ENCODE data around the gene GADD45A.
A peak's percentile ranks its signal among the peaks of the same experiment; 100 is the strongest.

The GADD45A gene

DNA sequence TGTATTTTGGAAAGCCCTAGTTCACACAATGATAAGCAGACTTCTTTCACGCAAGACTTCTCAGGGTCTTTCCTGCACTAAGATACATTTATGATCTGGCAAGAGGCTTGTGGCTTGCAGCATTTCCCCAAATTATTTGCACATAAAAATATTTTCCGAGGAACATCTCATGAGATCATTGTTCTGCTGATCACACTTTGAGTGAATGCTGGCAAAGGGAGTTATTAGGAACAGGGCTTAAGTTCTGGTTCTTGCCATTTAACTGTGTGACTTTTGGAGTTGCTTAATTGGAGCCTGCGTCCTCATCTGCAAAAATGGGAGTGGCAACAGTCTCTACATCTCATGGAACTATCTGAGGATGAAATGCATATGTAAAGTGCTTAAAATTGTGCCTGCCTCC is 50.2 kb downstream of the GADD45A start:
- POLR2A ChIA-PET: no interaction called here
- CTCF ChIA-PET: interaction anchor here (0.6 kb wide), 1 partner anchor 707 kb away, joined by 5 read pairs; no protein-coding TSS in a partner anchor

DNA sequence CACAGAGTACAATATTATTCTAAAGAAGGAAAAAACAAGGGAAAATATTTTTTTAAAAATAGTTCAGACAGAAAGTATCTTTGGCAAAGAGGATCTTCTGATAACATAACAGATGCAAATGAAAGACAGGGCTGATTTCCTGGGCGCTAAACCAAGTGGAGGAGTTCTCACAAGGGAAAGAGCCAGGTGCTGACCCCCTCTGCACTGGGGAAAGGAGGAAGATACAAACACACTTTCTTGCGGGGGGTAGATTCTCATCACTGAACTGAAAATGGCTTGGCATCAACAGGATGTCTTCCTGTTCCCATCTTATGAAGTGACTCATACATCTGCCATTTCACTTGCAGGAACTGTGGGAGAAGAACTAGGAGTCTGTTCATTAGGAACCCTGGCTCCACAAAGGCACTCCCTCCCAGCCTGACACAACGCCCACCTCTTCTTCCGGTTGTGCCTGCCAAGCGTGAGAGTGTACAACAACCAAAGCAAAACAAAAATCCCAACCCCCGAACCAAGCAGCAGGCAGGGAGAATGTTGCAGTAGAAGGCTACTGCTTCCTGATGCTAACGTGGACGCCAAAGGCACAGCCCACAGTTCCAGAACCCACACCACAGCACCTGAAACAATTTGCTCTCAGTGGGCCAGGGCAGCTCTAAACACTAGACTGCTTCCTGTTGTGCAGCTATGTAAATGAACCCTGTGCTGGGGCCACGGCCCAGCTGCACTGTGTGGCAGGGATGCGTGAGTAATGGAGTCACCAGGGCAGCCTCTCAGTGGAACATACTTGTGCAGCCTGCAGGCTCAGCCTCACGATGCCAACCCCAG is 51.0 kb downstream of the GADD45A start:
- Histone ChIP-seq H3K36me3 (ENCODE audit: control insufficient read depth in 2 of 2, insufficient read depth in 1 of 2, low read length in 2 of 2) (no peaks in the 10 kb centered on the region), H3K4me3 (ENCODE audit: low read depth, low read length) (no peak overlapping the region), H3K9me3 (ENCODE audit: control insufficient read depth, insufficient read depth, low read depth, low read length) (no peaks in the 10 kb centered on the region), H3K27ac (ENCODE audit: extremely low read depth, low read depth, low read length) (no peak overlapping the region), H3K4me1 (ENCODE audit: control insufficient read depth, insufficient read depth, low read length) (peaks cover 5% of the 10 kb centered on the region; the same call in 1 of the 2 replicates)
- CTCF ChIA-PET: no interaction called here
- POLR2A ChIA-PET: no interaction called here
- TF ChIP-seq, protein P1, sequence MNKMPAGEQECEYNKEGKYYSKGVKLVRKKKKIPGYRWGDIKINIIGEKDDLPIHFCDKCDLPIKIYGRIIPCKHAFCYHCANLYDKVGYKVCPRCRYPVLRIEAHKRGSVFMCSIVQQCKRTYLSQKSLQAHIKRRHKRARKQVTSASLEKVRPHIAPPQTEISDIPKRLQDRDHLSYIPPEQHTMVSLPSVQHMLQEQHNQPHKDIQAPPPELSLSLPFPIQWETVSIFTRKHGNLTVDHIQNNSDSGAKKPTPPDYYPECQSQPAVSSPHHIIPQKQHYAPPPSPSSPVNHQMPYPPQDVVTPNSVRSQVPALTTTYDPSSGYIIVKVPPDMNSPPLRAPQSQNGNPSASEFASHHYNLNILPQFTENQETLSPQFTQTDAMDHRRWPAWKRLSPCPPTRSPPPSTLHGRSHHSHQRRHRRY (tag by site-specific recombination; IDR thresholded peaks at IDR 0.05): no peak
- TF ChIP-seq, protein P2, sequence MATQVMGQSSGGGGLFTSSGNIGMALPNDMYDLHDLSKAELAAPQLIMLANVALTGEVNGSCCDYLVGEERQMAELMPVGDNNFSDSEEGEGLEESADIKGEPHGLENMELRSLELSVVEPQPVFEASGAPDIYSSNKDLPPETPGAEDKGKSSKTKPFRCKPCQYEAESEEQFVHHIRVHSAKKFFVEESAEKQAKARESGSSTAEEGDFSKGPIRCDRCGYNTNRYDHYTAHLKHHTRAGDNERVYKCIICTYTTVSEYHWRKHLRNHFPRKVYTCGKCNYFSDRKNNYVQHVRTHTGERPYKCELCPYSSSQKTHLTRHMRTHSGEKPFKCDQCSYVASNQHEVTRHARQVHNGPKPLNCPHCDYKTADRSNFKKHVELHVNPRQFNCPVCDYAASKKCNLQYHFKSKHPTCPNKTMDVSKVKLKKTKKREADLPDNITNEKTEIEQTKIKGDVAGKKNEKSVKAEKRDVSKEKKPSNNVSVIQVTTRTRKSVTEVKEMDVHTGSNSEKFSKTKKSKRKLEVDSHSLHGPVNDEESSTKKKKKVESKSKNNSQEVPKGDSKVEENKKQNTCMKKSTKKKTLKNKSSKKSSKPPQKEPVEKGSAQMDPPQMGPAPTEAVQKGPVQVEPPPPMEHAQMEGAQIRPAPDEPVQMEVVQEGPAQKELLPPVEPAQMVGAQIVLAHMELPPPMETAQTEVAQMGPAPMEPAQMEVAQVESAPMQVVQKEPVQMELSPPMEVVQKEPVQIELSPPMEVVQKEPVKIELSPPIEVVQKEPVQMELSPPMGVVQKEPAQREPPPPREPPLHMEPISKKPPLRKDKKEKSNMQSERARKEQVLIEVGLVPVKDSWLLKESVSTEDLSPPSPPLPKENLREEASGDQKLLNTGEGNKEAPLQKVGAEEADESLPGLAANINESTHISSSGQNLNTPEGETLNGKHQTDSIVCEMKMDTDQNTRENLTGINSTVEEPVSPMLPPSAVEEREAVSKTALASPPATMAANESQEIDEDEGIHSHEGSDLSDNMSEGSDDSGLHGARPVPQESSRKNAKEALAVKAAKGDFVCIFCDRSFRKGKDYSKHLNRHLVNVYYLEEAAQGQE (tag by site-specific recombination; IDR thresholded peaks at IDR 0.05): no peak
- TF ChIP-seq, protein P3, sequence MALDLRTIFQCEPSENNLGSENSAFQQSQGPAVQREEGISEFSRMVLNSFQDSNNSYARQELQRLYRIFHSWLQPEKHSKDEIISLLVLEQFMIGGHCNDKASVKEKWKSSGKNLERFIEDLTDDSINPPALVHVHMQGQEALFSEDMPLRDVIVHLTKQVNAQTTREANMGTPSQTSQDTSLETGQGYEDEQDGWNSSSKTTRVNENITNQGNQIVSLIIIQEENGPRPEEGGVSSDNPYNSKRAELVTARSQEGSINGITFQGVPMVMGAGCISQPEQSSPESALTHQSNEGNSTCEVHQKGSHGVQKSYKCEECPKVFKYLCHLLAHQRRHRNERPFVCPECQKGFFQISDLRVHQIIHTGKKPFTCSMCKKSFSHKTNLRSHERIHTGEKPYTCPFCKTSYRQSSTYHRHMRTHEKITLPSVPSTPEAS (tag by site-specific recombination; IDR thresholded peaks at IDR 0.05): no peak
- TF ChIP-seq FEZF1 (tag by site-specific recombination; IDR thresholded peaks at IDR 0.05): peak; percentile 41; the same call in 1 of the 2 replicates
- TF ChIP-seq ZSCAN30 (tag by site-specific recombination; IDR thresholded peaks at IDR 0.05): no peak
- peak; percentile 65 for TF ChIP-seq ZIC2 (tag by site-specific recombination; IDR thresholded peaks at IDR 0.05)
- TF ChIP-seq ZNF184 (tag by site-specific recombination; IDR thresholded peaks at IDR 0.05): no peak
- TF ChIP-seq REPIN1 (tag by site-specific recombination; IDR thresholded peaks at IDR 0.05; ENCODE audit: low read depth): no peak
- TF ChIP-seq ZNF423 (tag by site-specific recombination; IDR thresholded peaks at IDR 0.05): no peak
- no peak for TF ChIP-seq ZNF157 (tag by site-specific recombination; IDR thresholded peaks at IDR 0.05)
- TF ChIP-seq ZNF792 (tag by site-specific recombination; IDR thresholded peaks at IDR 0.05): no peak
- 0 out of 2 replicates have a peak, but pooled peaks have one; percentile 29 for TF ChIP-seq ZBTB8A (tag by site-specific recombination; IDR thresholded peaks at IDR 0.05)

More for the DNA sequence above, 50.2 kb downstream of the GADD45A start:
- Histone ChIP-seq H3K27ac (ENCODE audit: extremely low read depth, low read depth, low read length) (no peak overlapping the region), H3K4me3 (ENCODE audit: low read depth, low read length) (no peak overlapping the region), H3K36me3 (ENCODE audit: control insufficient read depth in 2 of 2, insufficient read depth in 1 of 2, low read length in 2 of 2) (no peaks in the 10 kb centered on the region), H3K4me1 (ENCODE audit: control insufficient read depth, insufficient read depth, low read length) (peaks cover 5% of the 10 kb centered on the region; the same call in 1 of the 2 replicates), H3K9me3 (ENCODE audit: control insufficient read depth, insufficient read depth, low read depth, low read length) (no peaks in the 10 kb centered on the region)
- TF ChIP-seq, protein P4, sequence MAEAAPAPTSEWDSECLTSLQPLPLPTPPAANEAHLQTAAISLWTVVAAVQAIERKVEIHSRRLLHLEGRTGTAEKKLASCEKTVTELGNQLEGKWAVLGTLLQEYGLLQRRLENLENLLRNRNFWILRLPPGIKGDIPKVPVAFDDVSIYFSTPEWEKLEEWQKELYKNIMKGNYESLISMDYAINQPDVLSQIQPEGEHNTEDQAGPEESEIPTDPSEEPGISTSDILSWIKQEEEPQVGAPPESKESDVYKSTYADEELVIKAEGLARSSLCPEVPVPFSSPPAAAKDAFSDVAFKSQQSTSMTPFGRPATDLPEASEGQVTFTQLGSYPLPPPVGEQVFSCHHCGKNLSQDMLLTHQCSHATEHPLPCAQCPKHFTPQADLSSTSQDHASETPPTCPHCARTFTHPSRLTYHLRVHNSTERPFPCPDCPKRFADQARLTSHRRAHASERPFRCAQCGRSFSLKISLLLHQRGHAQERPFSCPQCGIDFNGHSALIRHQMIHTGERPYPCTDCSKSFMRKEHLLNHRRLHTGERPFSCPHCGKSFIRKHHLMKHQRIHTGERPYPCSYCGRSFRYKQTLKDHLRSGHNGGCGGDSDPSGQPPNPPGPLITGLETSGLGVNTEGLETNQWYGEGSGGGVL (tag by site-specific recombination; IDR thresholded peaks at IDR 0.05): no peak
- TF ChIP-seq SETDB1 (IDR thresholded peaks at IDR 0.05; ENCODE audit: insufficient read length, low read length) (no peak), HOXA7 (CRISPR knock-in tag; IDR thresholded peaks at IDR 0.05; ENCODE audit: borderline replicate concordance) (no peak), ZNF404 (tag by site-specific recombination; IDR thresholded peaks at IDR 0.05) (no peak), ZNF169 (tag by site-specific recombination; IDR thresholded peaks at IDR 0.05) (no peak), ZNF394 (tag by site-specific recombination; IDR thresholded peaks at IDR 0.05; ENCODE audit: borderline replicate concordance) (no peak)
- TF ChIP-seq, protein P5, sequence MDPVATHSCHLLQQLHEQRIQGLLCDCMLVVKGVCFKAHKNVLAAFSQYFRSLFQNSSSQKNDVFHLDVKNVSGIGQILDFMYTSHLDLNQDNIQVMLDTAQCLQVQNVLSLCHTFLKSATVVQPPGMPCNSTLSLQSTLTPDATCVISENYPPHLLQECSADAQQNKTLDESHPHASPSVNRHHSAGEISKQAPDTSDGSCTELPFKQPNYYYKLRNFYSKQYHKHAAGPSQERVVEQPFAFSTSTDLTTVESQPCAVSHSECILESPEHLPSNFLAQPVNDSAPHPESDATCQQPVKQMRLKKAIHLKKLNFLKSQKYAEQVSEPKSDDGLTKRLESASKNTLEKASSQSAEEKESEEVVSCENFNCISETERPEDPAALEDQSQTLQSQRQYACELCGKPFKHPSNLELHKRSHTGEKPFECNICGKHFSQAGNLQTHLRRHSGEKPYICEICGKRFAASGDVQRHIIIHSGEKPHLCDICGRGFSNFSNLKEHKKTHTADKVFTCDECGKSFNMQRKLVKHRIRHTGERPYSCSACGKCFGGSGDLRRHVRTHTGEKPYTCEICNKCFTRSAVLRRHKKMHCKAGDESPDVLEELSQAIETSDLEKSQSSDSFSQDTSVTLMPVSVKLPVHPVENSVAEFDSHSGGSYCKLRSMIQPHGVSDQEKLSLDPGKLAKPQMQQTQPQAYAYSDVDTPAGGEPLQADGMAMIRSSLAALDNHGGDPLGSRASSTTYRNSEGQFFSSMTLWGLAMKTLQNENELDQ (tag by site-specific recombination; IDR thresholded peaks at IDR 0.05; ENCODE audit: low read depth): no peak
- TF ChIP-seq, protein P6, sequence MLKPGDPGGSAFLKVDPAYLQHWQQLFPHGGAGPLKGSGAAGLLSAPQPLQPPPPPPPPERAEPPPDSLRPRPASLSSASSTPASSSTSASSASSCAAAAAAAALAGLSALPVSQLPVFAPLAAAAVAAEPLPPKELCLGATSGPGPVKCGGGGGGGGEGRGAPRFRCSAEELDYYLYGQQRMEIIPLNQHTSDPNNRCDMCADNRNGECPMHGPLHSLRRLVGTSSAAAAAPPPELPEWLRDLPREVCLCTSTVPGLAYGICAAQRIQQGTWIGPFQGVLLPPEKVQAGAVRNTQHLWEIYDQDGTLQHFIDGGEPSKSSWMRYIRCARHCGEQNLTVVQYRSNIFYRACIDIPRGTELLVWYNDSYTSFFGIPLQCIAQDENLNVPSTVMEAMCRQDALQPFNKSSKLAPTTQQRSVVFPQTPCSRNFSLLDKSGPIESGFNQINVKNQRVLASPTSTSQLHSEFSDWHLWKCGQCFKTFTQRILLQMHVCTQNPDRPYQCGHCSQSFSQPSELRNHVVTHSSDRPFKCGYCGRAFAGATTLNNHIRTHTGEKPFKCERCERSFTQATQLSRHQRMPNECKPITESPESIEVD (tag by site-specific recombination; IDR thresholded peaks at IDR 0.05): no peak
